CD14-positive monocyte (primary cell): Measurements from ENCODE around the gene HIBCH. TPM values are rescaled to one million over a fixed set of nuclear protein-coding genes. Genes with fewer than 3 reads are reported as not detected.

Source experiments
- DNase-seq, 3 donors: peaks; one replicate each; pipeline ENCODE4 v3.0.0-alpha.2; 2011 to 2022
- H2AFZ ChIP-seq: 2 replicates; pipeline ENCODE4 v1.6.0; 2012; ENCODE audit warnings: mild to moderate bottlenecking, low read depth, low read length, inconsistent platforms; ENCODE audit not compliant: insufficient read depth, poor library complexity, severe bottlenecking
- H3K27ac ChIP-seq, 2 donors: 1 replicate in 1 of 2; 2 replicates in 1 of 2; pipeline ENCODE4 v1.5.1; 2012 to 2013; ENCODE audit warnings: low read length in 2 of 2, control low read depth in 1 of 2, inconsistent platforms in 1 of 2, low read depth in 1 of 2, mild to moderate bottlenecking in 1 of 2
- H3K27me3 ChIP-seq, 2 donors: one replicate each; pipeline versions ENCODE4 v1.6.0 to v1.6.1; 2011 to 2013; ENCODE audit warnings: low read length in 2 of 2; ENCODE audit not compliant: control insufficient read depth in 2 of 2, insufficient read depth in 2 of 2
- H3K36me3 ChIP-seq, 2 donors: replicated peaks in 1 of 2; 1 replicate in 1 of 2; 2 replicates in 1 of 2; pipeline versions ENCODE4 v1.5.1 to v1.6.1; 2012 to 2013; ENCODE audit warnings: low read length in 2 of 2, control low read depth in 1 of 2, inconsistent platforms in 1 of 2, mild to moderate bottlenecking in 1 of 2; ENCODE audit not compliant: insufficient read depth in 2 of 2, control insufficient read depth in 1 of 2
- H3K4me1 ChIP-seq, 2 donors: 1 replicate in 1 of 2; 2 replicates in 1 of 2; pipeline versions ENCODE4 v1.5.1 to v1.6.1; 2012 to 2013; ENCODE audit warnings: low read length in 2 of 2, control low read depth in 1 of 2, inconsistent platforms in 1 of 2, mild to moderate bottlenecking in 1 of 2, moderate library complexity in 1 of 2; ENCODE audit not compliant: insufficient read depth in 2 of 2, control insufficient read depth in 1 of 2
- H3K4me2 ChIP-seq: replicated peaks from 2 replicates; pipeline ENCODE3; 2012; ENCODE audit warnings: low read length, moderate library complexity, mild to moderate bottlenecking; ENCODE audit not compliant: poor library complexity, severe bottlenecking; ENCODE audit errors: extremely low read depth
- H3K4me3 ChIP-seq, 3 experiments: fragments of 200-600 bp in 1 of 3; sonication (generic) in 1 of 3; replicated peaks in 1 of 3; 1 replicate in 2 of 3; 2 replicates in 1 of 3; pipeline ENCODE4 v1.5.1; 2011 to 2013; ENCODE audit warnings: low read length in 3 of 3, mild to moderate bottlenecking in 3 of 3, control low read depth in 2 of 3, low read depth in 2 of 3, inconsistent platforms in 1 of 3, moderate library complexity in 1 of 3
- H3K79me2 ChIP-seq: 2 replicates; pipeline ENCODE4 v1.6.0; 2012; ENCODE audit warnings: mild to moderate bottlenecking, control low read depth, inconsistent platforms, low read length, moderate library complexity; ENCODE audit not compliant: insufficient read depth
- H3K9ac ChIP-seq: 2 replicates; pipeline ENCODE4 v1.6.0; 2017; ENCODE audit warnings: low read length, mild to moderate bottlenecking; ENCODE audit not compliant: insufficient read depth, poor library complexity, severe bottlenecking
- H3K9me3 ChIP-seq, 2 donors: replicated peaks in 1 of 2; 1 replicate in 1 of 2; 2 replicates in 1 of 2; pipeline versions ENCODE4 v1.5.1 to v1.6.1; 2012 to 2013; ENCODE audit warnings: low read length in 2 of 2, control low read depth in 1 of 2; ENCODE audit not compliant: control insufficient read depth in 1 of 2, insufficient read depth in 1 of 2
- H4K20me1 ChIP-seq: 2 replicates; pipeline ENCODE4 v1.6.0; 2012; ENCODE audit warnings: mild to moderate bottlenecking, low read length, control low read depth, moderate library complexity; ENCODE audit not compliant: insufficient read depth
- H3K27ac Mint-ChIP-seq, 7 donors: one replicate each; pipeline ENCODE4 v1.8.0; 2020; ENCODE audit warnings: mild to moderate bottlenecking in 7 of 7, mixed read lengths in 7 of 7, moderate library complexity in 6 of 7, inconsistent platforms in 2 of 7
- H3K27me3 Mint-ChIP-seq, 3 donors: one replicate each; pipeline ENCODE4 v1.8.0; 2021 to 2022; ENCODE audit warnings: low read depth in 3 of 3, mild to moderate bottlenecking in 3 of 3, mixed read lengths in 3 of 3, moderate library complexity in 3 of 3, inconsistent platforms in 1 of 3
- H3K36me3 Mint-ChIP-seq, 2 donors: one replicate each; pipeline ENCODE4 v1.8.0; 2020; ENCODE audit warnings: mixed read lengths in 2 of 2, inconsistent platforms in 1 of 2, mild to moderate bottlenecking in 1 of 2
- H3K4me1 Mint-ChIP-seq: one replicate; pipeline ENCODE4 v1.8.0; 2020; ENCODE audit warnings: mild to moderate bottlenecking, mixed read lengths
- H3K4me3 Mint-ChIP-seq, 2 donors: one replicate each; pipeline ENCODE4 v1.8.0; 2020; ENCODE audit warnings: mild to moderate bottlenecking in 2 of 2, mixed read lengths in 2 of 2, moderate library complexity in 1 of 2
- H3K9me3 Mint-ChIP-seq, 7 donors: one replicate each; pipeline ENCODE4 v1.8.0; 2020 to 2022; ENCODE audit warnings: mixed read lengths in 7 of 7, mild to moderate bottlenecking in 6 of 7, moderate library complexity in 6 of 7, inconsistent platforms in 2 of 7
- WGBS: methylation state at CpG from one replicate; pipeline ENCODE4 v1.1.5; 2013; ENCODE audit warnings: missing lambda C conversion rate; ENCODE audit not compliant: insufficient coverage; 5-methylcytosine and 5-hydroxymethylcytosine counted together
- intact Hi-C, 2 donors: fragments of 100-400 bp; cut with micrococcal nuclease; formaldehyde crosslinking; loops; one replicate each; pipeline versions ENCODE4 v1.15.0 to v1.15.1; 2023
- polyA plus RNA-seq, 3 donors: library from polyadenylated mRNA; depleted of rRNA in 1 of 3; unstranded in 2 of 3; stranded (reverse) in 1 of 3; fragments of 300-500 nt in 2 of 3; fragments of >200 nt in 1 of 3; fragmentation: Illumina TruSeq in 2 of 3; gene quantifications; 1 replicate in 2 of 3; 2 replicates in 1 of 3; pipeline ENCODE4 v1.2.3, GENCODE V29; 2012 to 2021
- TF ChIP-seq, protein P1 (sequence below): fragments of 200-600 bp; IDR thresholded peaks from one replicate; pipeline ENCODE4 v1.8.0; 2022; ENCODE audit warnings: antibody characterized with exemption, mild to moderate bottlenecking

HIBCH gene
- polyA plus RNA-seq, 3 donors: 3.3 to 8.2 (median 7.3) TPM

DNA sequence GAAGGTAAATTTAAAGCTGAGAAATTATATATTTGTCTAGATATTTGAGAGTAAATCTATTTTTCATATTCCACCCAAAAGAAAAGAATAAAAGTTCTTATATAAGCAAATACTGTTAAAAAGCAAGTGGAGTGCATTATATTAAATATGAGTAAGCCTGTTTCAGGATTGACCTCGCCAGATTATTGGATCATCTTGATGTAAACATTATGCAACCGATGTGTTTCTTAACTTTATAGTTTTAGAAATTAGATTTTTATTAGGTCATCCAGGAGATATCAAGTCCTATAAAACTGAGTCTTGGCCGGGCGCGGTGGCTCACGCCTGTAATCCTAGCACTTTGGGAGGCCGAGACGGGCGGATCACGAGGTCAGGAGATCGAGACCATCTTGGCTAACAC is 156.8 kb downstream of the HIBCH start:
- no peaks in the 10 kb centered on the region for H3K4me1 Mint-ChIP-seq
- intact Hi-C loops: no loop called here
- Histone ChIP-seq H3K27ac (no peak overlapping the region), H3K4me1 (no peaks in the 10 kb centered on the region), H2AFZ (no peak overlapping the region), H3K27me3 (no peaks in the 10 kb centered on the region), H3K79me2 (no peaks in the 10 kb centered on the region), H3K9ac (no peak overlapping the region), H3K36me3 (no peaks in the 10 kb centered on the region), H4K20me1 (no peaks in the 10 kb centered on the region), H3K4me2 (no peak overlapping the region), H3K9me3 (peaks cover 0 to 3% of the 10 kb centered on the region in 2 donors), H3K4me3 (no peak overlapping the region)
- H3K27me3 Mint-ChIP-seq: peaks cover 0 to 2% (median 0%) of the 10 kb centered on the region in 3 donors
- no CpG with 5 or more reads among the region's 11 CpGs for WGBS
- TF ChIP-seq, protein P1, sequence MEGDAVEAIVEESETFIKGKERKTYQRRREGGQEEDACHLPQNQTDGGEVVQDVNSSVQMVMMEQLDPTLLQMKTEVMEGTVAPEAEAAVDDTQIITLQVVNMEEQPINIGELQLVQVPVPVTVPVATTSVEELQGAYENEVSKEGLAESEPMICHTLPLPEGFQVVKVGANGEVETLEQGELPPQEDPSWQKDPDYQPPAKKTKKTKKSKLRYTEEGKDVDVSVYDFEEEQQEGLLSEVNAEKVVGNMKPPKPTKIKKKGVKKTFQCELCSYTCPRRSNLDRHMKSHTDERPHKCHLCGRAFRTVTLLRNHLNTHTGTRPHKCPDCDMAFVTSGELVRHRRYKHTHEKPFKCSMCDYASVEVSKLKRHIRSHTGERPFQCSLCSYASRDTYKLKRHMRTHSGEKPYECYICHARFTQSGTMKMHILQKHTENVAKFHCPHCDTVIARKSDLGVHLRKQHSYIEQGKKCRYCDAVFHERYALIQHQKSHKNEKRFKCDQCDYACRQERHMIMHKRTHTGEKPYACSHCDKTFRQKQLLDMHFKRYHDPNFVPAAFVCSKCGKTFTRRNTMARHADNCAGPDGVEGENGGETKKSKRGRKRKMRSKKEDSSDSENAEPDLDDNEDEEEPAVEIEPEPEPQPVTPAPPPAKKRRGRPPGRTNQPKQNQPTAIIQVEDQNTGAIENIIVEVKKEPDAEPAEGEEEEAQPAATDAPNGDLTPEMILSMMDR: no peak
- DNase-seq: no peak
- H3K36me3 Mint-ChIP-seq: no peaks in the 10 kb centered on the region
- no peak overlapping the region for H3K27ac Mint-ChIP-seq
- H3K9me3 Mint-ChIP-seq: peaks cover 0 to 12% (median 7%) of the 10 kb centered on the region in 7 donors
- H3K4me3 Mint-ChIP-seq: no peak overlapping the region

DNA sequence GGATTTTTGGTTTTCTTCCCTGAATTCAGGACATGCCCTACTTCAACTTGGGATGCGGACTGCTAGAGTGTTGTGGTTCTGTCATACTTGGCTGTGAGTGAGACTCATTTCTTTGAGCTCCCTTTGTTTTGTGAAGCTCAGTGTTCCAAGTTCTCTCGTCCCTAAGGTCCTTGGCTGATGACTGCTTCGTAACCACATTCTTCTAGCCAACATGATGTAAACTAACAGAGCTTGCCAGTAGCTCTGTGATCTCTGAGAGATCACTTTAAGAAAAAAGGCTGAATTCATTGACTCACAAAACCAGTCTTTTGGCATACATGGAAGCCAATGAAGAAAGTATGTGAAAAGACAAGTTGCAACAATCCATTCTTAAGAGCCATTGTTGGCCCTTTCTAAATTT is 160.2 kb downstream of the HIBCH start:
- Histone ChIP-seq H3K9ac (no peak overlapping the region), H3K27me3 (no peaks in the 10 kb centered on the region), H3K4me3 (no peak overlapping the region), H4K20me1 (no peaks in the 10 kb centered on the region), H3K4me1 (no peaks in the 10 kb centered on the region), H3K27ac (no peak overlapping the region), H3K36me3 (no peaks in the 10 kb centered on the region), H3K9me3 (no peaks in the 10 kb centered on the region), H2AFZ (no peak overlapping the region), H3K4me2 (no peak overlapping the region), H3K79me2 (no peaks in the 10 kb centered on the region)
- DNase-seq: no peak
- peak overlapping the region in 1 of 7 donors; percentile 7 for H3K27ac Mint-ChIP-seq
- no CpG with 5 or more reads among the region's 3 CpGs for WGBS
- H3K9me3 Mint-ChIP-seq: no peaks in the 10 kb centered on the region
- H3K27me3 Mint-ChIP-seq: peaks cover 0 to 2% (median 0%) of the 10 kb centered on the region in 3 donors
- intact Hi-C loops: no loop called here
- no peaks in the 10 kb centered on the region for H3K36me3 Mint-ChIP-seq
- no peak overlapping the region for H3K4me3 Mint-ChIP-seq
- TF ChIP-seq, protein P1: no peak
- H3K4me1 Mint-ChIP-seq: no peaks in the 10 kb centered on the region
